Upper lobe of left lung (tissue), 4 donors: ENCODE results near the gene ATP8B1.

Experiments
- EP300 ChIP-seq, 4 donors: sonication (generic); formaldehyde crosslinking; IDR thresholded peaks; one replicate each; pipeline ENCODE4 v1.5.1; 2017; ENCODE audit warnings: antibody characterized with exemption in 4 of 4, control low read depth in 2 of 4
- TF ChIP-seq, protein P1 (sequence below), 6 experiments: fragments of 450-650 bp in 4 of 6; fragments of 200-600 bp in 2 of 6; sonication (generic) in 2 of 6; IDR thresholded peaks; one replicate each; pipeline ENCODE4 v1.5.1; 2016 to 2019; ENCODE audit warnings: antibody characterized with exemption in 6 of 6

- TF ChIP-seq EP300 (IDR thresholded peaks at IDR 0.05), result no peak
- TF ChIP-seq, protein P1, sequence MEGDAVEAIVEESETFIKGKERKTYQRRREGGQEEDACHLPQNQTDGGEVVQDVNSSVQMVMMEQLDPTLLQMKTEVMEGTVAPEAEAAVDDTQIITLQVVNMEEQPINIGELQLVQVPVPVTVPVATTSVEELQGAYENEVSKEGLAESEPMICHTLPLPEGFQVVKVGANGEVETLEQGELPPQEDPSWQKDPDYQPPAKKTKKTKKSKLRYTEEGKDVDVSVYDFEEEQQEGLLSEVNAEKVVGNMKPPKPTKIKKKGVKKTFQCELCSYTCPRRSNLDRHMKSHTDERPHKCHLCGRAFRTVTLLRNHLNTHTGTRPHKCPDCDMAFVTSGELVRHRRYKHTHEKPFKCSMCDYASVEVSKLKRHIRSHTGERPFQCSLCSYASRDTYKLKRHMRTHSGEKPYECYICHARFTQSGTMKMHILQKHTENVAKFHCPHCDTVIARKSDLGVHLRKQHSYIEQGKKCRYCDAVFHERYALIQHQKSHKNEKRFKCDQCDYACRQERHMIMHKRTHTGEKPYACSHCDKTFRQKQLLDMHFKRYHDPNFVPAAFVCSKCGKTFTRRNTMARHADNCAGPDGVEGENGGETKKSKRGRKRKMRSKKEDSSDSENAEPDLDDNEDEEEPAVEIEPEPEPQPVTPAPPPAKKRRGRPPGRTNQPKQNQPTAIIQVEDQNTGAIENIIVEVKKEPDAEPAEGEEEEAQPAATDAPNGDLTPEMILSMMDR (IDR thresholded peaks at IDR 0.05), result no peak
Measured at GRCh38 chr18:57767259-57768050, 35.7 kb downstream of the ATP8B1 start.
